GM21717 (cell line): ENCODE measurements around the gene ATP11A.
"Not testable (repeated sequence)": the region's sequence is repeated elsewhere in the genome, so short reads cannot be mapped to it uniquely, and the experiment has no call there.

ENCODE experiments used
- ATAC-seq: cut with Tn5 transposase; IDR thresholded peaks from one replicate; pipeline ENCODE4 v1.9.1; 2021; ENCODE audit warnings: mild to moderate bottlenecking, moderate library complexity; ENCODE audit not compliant: unreplicated experiment

Gene ATP11A

DNA sequence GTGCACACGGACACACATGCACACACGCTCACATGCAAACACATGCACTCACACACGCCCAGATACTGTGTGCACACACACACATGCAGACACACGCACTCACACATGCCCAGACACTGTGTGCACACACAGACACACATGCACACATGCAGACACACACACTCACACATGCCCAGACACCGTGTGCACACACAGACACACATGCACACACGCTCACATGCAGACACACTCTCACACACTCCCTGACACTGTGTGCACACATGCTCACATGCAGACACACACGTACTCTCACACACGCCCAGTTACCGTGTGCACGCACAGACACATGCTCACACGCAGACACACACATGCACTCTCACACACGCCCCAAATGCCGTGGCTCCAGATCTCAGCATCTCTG, 142.0 kb downstream of the ATP11A start:
- ATAC-seq = no peak

GRCh38 chr13:112832811-112833210, 143.0 kb downstream of the ATP11A start:
- ATAC-seq = no peak

DNA sequence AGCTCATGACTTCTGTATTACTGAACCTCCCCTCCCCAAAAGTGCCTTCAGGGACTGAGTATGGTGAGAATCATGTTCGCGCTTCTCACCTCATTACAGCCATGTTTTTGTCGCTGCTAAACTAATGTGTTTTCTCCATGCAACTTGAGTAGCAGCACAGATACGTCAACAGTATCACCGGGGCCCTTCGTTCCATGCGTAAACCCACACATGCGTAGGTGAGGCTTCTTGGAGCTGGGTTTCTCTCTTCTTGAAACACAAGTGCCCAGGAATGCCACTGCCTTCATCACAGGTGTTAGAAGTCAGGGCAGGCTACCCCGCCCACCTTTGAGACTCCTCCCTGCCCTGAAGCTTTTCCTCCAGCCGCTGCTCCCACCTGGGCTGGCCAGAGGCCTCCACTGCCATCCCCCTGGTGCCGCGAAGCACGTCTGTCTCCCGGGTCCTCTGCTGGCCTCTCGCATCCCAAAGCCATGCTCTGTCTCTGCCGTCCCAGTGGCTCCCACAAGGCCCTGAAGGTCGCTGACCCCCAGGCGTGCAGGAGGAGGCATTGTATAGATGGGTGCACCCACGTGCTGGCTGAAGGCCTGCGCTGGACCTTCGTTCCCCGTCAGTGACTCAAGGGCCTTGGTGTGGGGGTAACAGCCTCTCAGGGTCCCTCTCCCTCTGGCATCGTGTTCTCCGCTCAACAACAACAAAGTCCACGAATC, 143.9 kb downstream of the ATP11A start:
- ATAC-seq = no peak

- ATAC-seq = no peak
These were observed 145.5 kb downstream of the ATP11A start for GRCh38 chr13:112835344-112835743.

DNA sequence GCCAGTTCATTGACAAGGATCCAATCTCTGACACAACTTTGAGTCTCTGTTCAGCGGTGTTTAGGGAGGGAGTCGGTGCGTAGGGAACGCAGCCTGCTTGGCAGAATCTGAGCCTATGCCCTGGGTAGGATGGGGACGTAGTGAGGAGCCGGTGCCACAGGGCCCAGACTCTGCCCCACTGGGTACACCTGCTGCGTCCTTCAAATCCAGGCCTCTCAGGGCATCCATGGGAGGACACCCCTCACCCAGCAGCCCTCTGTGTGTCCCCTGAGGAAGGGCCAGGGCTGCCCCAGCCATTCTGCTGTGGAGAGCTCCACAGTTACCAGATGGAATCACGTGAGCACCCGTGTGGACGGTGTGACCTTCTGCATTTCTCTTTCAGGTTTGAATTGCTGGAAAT, 146.0 kb downstream of the ATP11A start:
- ATAC-seq = no peak

GRCh38 chr13:112836940-112837339, 147.1 kb downstream of the ATP11A start:
- no peak for ATAC-seq

- no peak for ATAC-seq
These were observed 147.7 kb downstream of the ATP11A start for GRCh38 chr13:112837371-112838037.

- no peak for ATAC-seq
These were observed 148.4 kb downstream of the ATP11A start for GRCh38 chr13:112838038-112838841.

GRCh38 chr13:112838842-112839117, 148.9 kb downstream of the ATP11A start:
- ATAC-seq = no peak

DNA sequence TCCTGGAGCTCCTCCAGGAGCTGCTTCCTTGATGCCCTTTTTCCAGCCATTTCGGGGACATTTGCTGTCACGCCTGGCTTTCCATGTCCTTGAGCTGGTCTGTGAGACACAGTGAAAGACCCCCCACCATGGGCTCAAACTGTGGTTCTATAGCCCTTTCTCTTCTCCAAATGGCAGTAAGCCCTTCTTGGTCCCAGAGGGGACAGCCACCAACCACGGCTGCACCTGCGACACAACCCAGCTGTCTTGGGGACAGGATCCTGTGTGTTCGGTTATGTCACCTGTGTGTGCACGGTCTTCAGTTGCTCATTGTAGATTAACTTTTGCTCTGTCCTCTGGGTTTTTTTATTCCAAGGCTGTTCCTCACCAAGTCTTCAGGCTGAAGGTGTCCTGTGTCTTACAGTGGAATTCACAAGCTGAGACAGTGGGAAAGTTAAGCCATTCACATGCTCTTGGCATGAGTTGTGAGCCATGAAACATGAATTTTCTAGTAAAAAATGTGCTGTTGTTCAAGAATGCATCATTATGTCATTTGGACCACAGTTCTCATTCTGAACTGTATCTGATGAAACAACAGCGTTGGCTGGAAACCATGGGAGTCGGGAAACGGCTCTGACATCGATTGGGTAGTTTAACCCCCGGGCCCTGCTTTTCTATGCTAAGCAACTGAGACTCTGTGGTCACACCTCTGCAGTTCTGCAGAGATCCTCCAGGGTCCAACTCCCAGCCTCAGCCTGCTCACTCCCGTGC, 149.7 kb downstream of the ATP11A start:
- no peak for ATAC-seq

- no peak for ATAC-seq
These were observed 150.8 kb downstream of the ATP11A start for GRCh38 chr13:112840472-112841302.

- not testable (repeated sequence) for ATAC-seq
These were observed 151.6 kb downstream of the ATP11A start for GRCh38 chr13:112841303-112842015.

DNA sequence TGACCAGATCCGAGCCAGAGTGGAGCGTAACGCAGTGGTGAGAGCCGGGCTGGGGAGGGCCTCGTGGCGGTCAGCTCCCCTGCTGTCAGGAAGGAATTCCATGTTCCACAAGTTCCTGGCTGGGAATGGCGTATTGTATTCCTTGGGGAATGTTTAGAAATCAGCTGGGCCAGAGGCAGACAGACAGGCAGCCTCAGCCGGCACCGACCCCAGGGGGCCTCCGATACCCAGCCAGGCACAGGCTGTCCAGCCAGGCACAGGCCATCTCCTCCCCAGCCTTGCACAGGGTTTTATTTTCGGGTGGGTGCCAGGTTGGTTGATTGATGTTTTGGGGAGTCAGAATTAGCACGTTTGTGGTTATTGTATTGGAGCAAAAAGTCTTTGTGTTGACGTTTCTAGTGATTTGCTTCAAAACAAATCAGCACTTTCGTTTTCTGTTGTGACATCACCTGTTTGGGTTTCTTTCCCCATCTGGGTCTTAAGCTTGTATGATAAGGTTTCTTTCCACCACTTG, 152.6 kb downstream of the ATP11A start:
- no peak for ATAC-seq

GRCh38 chr13:112842931-112843391, 153.1 kb downstream of the ATP11A start:
- ATAC-seq = no peak

GRCh38 chr13:112843392-112844111, 153.7 kb downstream of the ATP11A start:
- ATAC-seq = no peak

- no peak for ATAC-seq
These were observed 154.6 kb downstream of the ATP11A start for GRCh38 chr13:112844411-112844810.

GRCh38 chr13:112844879-112845278, 155.0 kb downstream of the ATP11A start:
- no peak for ATAC-seq

DNA sequence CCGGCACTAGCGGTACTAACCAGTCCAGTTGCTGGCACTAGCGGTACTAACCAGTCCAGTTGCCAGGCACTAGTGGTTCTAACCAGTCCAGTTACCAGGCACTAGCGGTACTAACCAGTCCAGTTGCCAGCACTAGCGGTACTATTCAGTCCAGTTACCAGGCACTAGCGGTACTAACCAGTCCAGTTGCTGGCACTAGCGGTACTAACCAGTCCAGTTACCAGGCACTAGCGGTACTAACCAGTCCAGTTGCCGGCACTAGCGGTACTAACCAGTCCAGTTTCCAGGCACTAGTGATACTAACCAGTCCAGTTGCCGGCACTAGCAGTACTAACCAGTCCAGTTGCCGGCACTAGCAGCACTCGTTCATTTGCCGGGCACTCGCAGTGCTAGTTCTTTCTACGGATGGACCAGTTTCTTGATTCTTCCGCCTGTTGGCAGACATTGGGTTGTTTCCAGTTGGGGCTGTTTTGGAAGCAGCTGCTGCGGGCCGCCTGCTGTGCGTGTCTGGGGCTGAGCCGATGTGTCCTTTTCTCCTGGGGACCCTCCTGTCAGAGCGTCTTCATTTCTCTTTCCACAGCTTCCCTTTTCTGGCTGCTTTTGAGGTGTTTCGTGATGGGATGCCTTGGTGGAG, 155.8 kb downstream of the ATP11A start:
- ATAC-seq = no peak
